GM18951 (cell line): ENCODE results near the gene CPVL.
"Not testable (repeated sequence)": the region's sequence is repeated elsewhere in the genome, so short reads cannot be mapped to it uniquely, and the experiment has no call there.

ENCODE experiments used
- POLR2A ChIP-seq: IDR thresholded peaks from 4 replicates; pipeline ENCODE4 v1.6.1; 2011; ENCODE audit warnings: mild to moderate bottlenecking; ENCODE audit not compliant: insufficient read length, insufficient read depth; ENCODE audit errors: extremely low read depth
- in situ Hi-C: fragments of 300-500 bp; cut with MboI; formaldehyde crosslinking; loops from one replicate; pipeline ENCODE4 v1.12.0; 2022; ENCODE audit warnings: low sequenced_read_pairs, mixed read lengths, inconsistent platforms; ENCODE audit not compliant: unreplicated experiment

Gene CPVL

DNA sequence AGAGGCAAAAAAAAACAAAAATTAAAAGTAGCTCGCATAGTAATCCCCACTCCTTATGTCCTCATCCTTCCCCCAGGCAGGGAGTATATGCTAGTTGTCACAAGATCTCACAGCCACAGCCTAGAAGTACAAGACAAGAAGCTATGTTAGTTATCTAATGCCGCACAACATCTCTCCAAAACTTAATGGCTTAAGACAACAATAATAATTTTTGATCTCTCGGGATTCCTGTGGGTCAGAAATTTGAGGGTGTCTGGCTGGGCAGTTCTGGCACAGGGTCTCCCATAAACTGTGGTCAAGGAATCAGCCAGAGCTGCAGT, 39.7 kb downstream of the CPVL start:
- in situ Hi-C loops = no loop called here
- TF ChIP-seq POLR2A = no peak

DNA sequence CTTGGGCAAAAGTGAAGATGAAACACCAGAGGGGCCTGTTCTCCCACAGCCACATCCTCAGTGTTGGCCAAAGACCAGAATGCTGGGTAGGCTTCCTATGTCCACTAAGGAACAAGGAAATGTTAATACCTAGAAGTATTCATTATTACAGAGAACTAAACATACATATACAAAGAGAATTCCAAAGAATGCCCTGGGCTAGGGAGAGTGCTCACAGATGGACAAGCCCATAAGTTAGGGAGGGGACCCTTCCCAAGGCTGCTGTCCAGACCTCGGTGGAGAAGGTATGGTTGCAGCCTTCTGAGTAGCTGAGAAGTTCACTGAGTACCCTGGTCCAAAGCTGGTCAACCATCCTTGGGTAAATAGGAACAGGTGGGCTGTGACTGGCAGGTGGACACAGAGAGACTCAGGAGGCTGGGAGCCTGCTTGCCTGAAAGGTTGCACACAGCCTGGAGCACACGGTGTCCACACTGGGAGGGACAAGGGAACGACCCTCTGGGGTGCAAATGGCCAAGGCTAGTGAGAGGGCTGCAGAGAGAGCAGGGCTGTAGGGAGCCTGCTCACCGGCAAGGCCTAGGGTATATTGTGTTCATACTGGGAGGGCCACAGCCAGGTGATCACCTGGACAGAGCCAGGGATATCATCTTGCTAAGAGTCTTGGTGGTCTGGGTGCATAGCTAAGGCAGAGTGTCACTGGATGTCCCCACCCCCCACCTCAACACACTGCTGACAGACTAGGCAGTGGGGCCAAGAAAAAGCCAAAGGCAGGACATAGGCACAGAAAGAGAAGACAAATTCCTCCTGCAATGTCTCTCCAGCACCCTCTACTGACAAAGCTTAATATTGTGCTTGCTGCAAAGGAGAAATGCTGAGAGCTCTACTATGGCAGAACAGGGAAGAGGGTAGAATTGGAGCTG, 40.3 kb downstream of the CPVL start:
- in situ Hi-C loops = no loop called here
- no peak for TF ChIP-seq POLR2A

GRCh38 chr7:29105191-29105590, 41.1 kb downstream of the CPVL start:
- no peak for TF ChIP-seq POLR2A
- in situ Hi-C loops = no loop called here

GRCh38 chr7:29102558-29103151, 43.7 kb downstream of the CPVL start:
- in situ Hi-C loops = loop anchor here (5.0 kb wide), 1 partner anchor 175 kb away; no protein-coding TSS in a partner anchor
- no peak for TF ChIP-seq POLR2A

DNA sequence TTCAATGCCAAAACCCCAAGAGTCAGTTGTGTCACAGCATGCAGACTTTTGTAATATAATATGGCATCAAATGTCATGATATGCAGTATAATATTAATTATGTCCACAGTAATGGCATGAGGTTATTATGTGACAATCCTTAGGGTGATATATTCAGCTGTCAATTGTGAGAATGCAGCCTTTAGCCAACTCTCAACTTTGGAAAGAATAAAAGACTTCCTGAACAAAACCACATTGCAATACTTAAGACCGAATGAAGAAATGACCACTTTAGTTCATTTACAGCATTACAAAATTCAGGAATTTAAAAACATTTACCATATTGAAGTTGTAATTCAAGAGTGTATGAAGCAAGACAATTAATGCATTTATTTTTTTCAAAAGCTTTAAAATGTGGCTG, 45.4 kb downstream of the CPVL start:
- in situ Hi-C loops = loop anchor here (5.0 kb wide), 1 partner anchor 174 kb away; no protein-coding TSS in a partner anchor
- no peak for TF ChIP-seq POLR2A

DNA sequence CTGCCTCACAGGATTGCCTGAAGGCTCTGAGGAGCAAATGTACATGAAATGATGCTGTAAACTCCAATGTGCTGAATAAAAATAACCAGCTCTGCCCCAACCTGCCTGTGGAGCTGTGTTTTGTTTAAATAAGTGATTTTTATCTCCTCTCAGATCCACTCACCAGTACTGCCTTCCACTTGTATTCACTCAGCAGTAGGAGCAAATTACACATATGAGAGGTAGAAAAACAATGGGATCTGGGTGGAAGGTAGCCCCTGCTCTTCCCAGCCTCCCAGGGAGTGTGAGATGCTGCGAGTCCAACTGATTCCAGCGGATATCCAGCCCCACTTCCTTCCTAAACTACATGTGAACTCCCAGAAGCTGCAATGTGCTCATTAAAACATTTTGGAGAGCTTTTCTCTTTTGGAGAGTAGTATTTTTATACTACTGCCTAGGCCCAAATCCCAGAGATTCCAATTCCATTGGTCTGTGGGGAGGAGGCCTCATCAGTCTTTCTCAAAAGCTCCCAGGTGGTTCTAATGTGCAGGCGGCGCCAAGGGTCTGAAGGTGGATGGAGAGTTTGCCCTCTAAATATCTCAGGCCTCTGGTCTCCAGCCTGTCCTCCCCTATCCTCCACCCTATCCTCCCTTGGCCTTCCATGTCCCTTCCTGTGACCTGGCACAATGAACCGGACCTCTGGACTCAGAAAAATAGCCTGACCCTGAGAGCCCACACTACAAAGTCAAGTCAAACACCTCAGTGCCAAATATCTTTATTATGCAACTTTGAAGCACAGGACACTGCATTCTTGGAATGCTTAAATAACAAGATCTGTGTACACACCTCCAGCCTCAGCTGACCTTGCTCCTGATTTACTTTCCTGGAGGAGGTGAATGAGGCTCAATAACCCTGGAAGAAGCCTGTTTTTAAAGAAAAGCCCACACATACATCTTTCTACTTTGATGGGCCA, 46.2 kb downstream of the CPVL start:
- no peak for TF ChIP-seq POLR2A
- in situ Hi-C loops = loop anchor here (5.0 kb wide), 1 partner anchor 173 kb away; no protein-coding TSS in a partner anchor

- TF ChIP-seq POLR2A = no peak
- in situ Hi-C loops = no loop called here
Measured at GRCh38 chr7:29096446-29096730, 49.9 kb downstream of the CPVL start.

DNA sequence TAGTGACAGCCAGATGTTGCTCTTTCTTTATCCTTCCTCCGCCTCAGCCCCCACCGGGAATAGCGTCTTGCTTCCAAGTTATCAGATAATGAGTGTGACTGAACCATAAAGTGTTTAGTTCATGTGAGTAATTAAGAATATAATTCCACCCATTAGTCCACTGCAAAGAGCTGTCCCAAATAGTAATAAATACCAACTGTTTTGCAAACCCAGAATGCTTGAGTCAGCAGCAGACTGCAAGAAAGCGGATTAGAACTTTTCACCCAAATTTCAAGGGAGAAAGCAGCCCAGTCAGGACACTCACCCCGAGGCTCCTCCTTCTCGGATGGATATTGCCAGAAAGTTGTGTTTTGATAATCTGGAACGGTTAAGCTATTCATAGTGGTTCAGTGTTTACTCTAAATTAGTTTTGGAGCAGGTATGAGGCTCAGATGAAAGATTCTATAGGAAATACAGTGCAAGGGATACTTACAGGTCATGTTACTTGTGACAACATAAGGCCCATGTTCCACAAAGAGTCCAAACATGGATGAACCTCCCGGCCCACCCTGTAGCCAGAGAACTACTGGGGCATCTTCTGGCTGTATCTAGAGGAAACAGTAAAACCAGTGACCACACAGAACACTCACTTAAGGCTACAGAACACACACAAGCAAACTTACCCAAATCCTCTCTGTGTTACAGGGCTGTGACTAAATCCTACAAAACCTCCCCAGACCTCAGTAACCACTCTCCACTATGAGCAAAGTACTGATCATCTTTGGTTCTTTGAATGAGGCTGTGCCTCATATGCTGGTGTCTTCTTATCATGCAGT, 50.5 kb downstream of the CPVL start:
- in situ Hi-C loops = no loop called here
- no peak for TF ChIP-seq POLR2A

DNA sequence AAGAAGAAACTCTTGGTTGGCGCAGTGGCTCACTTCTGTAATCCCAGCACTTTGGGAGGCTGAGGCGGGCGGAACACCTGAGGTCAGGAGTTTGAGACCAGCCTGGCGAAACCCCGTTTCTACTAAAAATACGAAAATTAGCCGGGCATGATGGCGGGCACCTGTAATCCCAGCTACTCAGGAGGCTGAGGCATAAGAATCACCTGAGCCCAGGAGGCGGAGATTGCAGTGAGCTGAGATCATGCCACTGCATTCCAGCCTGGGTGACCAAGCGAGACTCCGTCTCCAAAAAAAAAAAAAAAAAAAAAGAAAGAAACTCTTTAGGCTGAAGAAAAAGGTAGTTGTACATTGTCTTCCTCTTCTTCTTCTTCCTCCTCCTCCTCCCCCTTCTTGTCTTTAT, 53.2 kb downstream of the CPVL start:
- in situ Hi-C loops = not testable (repeated sequence)

GRCh38 chr7:29091715-29092114, 54.6 kb downstream of the CPVL start:
- TF ChIP-seq POLR2A = no peak

GRCh38 chr7:29090836-29091601, 55.3 kb downstream of the CPVL start:
- no peak for TF ChIP-seq POLR2A
- in situ Hi-C loops = no loop called here

More at GRCh38 chr7:29091715-29092114, 54.6 kb downstream of the CPVL start:
- in situ Hi-C loops = no loop called here
